ENCODE results near the gene ZNF655. TPM values are rescaled to one million over a fixed set of nuclear protein-coding genes. Genes with fewer than 3 reads are reported as not detected.

Gene ZNF655
- total RNA-seq, 2 experiments from 2014 or later = 133 to 134 TPM

GRCh38 chr7:99599836-99600235, 41.4 kb downstream of the ZNF655 start:
- no peaks in the 10 kb centered on the region for H3K9me3 Mint-ChIP-seq
- no peak for ATAC-seq (ENCODE audit: low read depth)
- H3K4me3 Mint-ChIP-seq = no peak overlapping the region
- peaks cover 5% of the 10 kb centered on the region for H3K4me1 Mint-ChIP-seq
- H3K27ac Mint-ChIP-seq = no peak overlapping the region
- POLR2A ChIA-PET = no interaction called here
- H3K36me3 Mint-ChIP-seq = no peaks in the 10 kb centered on the region
- DNase-seq = no peak
- H3K27me3 Mint-ChIP-seq = no peaks in the 10 kb centered on the region

- Mint-ChIP-seq H3K4me1 (peaks cover 5% of the 10 kb centered on the region), H3K4me3 (no peak overlapping the region), H3K36me3 (no peaks in the 10 kb centered on the region), H3K27ac (no peak overlapping the region), H3K27me3 (no peaks in the 10 kb centered on the region), H3K9me3 (no peaks in the 10 kb centered on the region)
- ATAC-seq (ENCODE audit: low read depth) (no peak), DNase-seq (no peak)
- POLR2A ChIA-PET = interaction anchor here (0.6 to 1.5 kb wide), 3 partner anchors 10 to 96 kb away, joined by 3 to 4 read pairs (median 3); partner anchors contain the start of gene ZSCAN25
These were observed 43.3 kb downstream of the ZNF655 start for GRCh38 chr7:99601656-99602310.

- Mint-ChIP-seq H3K27ac (no peak overlapping the region), H3K9me3 (no peaks in the 10 kb centered on the region), H3K4me1 (peaks cover 5% of the 10 kb centered on the region), H3K36me3 (no peaks in the 10 kb centered on the region), H3K4me3 (no peak overlapping the region), H3K27me3 (peaks cover 2% of the 10 kb centered on the region)
- no peak for ATAC-seq (ENCODE audit: low read depth)
- POLR2A ChIA-PET = interaction anchor here (0.6 kb wide), 1 partner anchor 27 kb away, joined by 3 read pairs; no protein-coding TSS in a partner anchor
- DNase-seq = no peak
These were observed 47.1 kb downstream of the ZNF655 start for GRCh38 chr7:99605527-99605926.

GRCh38 chr7:99606531-99606930, 48.1 kb downstream of the ZNF655 start:
- ATAC-seq (ENCODE audit: low read depth) (no peak), DNase-seq (no peak)
- Mint-ChIP-seq H3K27ac (no peak overlapping the region), H3K4me3 (no peak overlapping the region), H3K36me3 (no peaks in the 10 kb centered on the region), H3K9me3 (no peaks in the 10 kb centered on the region), H3K4me1 (peaks cover 5% of the 10 kb centered on the region), H3K27me3 (peaks cover 2% of the 10 kb centered on the region)
- POLR2A ChIA-PET = no interaction called here

GRCh38 chr7:99607548-99607947, 49.1 kb downstream of the ZNF655 start:
- DNase-seq (no peak), ATAC-seq (ENCODE audit: low read depth) (no peak)
- H3K9me3 Mint-ChIP-seq = no peaks in the 10 kb centered on the region
- no peak overlapping the region for H3K27ac Mint-ChIP-seq
- H3K36me3 Mint-ChIP-seq = no peaks in the 10 kb centered on the region
- POLR2A ChIA-PET = interaction anchor here (0.6 kb wide), 1 partner anchor 119 kb away, joined by 4 read pairs; no protein-coding TSS in a partner anchor
- no peak overlapping the region for H3K4me3 Mint-ChIP-seq
- H3K27me3 Mint-ChIP-seq = peaks cover 2% of the 10 kb centered on the region
- H3K4me1 Mint-ChIP-seq = peaks cover 5% of the 10 kb centered on the region

GRCh38 chr7:99614495-99614894, 56.1 kb downstream of the ZNF655 start:
- Mint-ChIP-seq H3K4me3 (no peak overlapping the region), H3K9me3 (no peaks in the 10 kb centered on the region), H3K27me3 (no peaks in the 10 kb centered on the region), H3K27ac (peak overlapping the region; percentile 18), H3K4me1 (peaks cover 34% of the 10 kb centered on the region), H3K36me3 (peaks cover 18% of the 10 kb centered on the region)
- ATAC-seq (ENCODE audit: low read depth) (no peak), DNase-seq (peak; percentile 4)
- POLR2A ChIA-PET = interaction anchor here (0.8 to 1.7 kb wide), 3 partner anchors 10 to 206 kb away, joined by 3 to 7 read pairs (median 4); partner anchors contain the start of genes BUD31, PDAP1 and ZNF655

GRCh38 chr7:99615989-99616358, 57.5 kb downstream of the ZNF655 start:
- Mint-ChIP-seq H3K36me3 (peaks cover 26% of the 10 kb centered on the region), H3K9me3 (no peaks in the 10 kb centered on the region), H3K4me1 (peaks cover 34% of the 10 kb centered on the region), H3K27ac (peak overlapping the region; percentile 97), H3K27me3 (no peaks in the 10 kb centered on the region), H3K4me3 (peak overlapping the region; percentile 93)
- POLR2A ChIA-PET = interaction anchor here (0.6 to 2.8 kb wide), 8 partner anchors 8 to 467 kb away, joined by 3 to 32 read pairs (median 8); partner anchors contain the start of genes TRIM4, ZKSCAN5, ZNF394 and ZNF655
- DNase-seq (no peak), ATAC-seq (ENCODE audit: low read depth) (no peak)

GRCh38 chr7:99616359-99617191, 58.1 kb downstream of the ZNF655 start, which contains the start of gene ZSCAN25:
Gene ZSCAN25 (plus strand): TSS chr7:99616946. CDS start chr7:99619607, 2,661 bp downstream.
- Mint-ChIP-seq H3K9me3 (no peaks in the 10 kb centered on the region), H3K36me3 (peaks cover 32% of the 10 kb centered on the region), H3K27ac (peak within 1 kb of the TSS; percentile 97), H3K4me3 (peak within 1 kb of the TSS; percentile 93), H3K4me1 (peaks cover 39% of the 10 kb centered on the region), H3K27me3 (no peaks in the 10 kb centered on the region)
- DNase-seq (peak; percentile 84), ATAC-seq (ENCODE audit: low read depth) (peak; percentile 93)
- POLR2A ChIA-PET = interaction anchor here (0.6 to 2.8 kb wide), 14 partner anchors 8 to 466 kb away, joined by 3 to 32 read pairs (median 4); partner anchors contain the start of genes BUD31, FAM200A, PDAP1 and TRIM4

GRCh38 chr7:99617192-99617781, 58.8 kb downstream of the ZNF655 start:
- no peaks in the 10 kb centered on the region for H3K9me3 Mint-ChIP-seq
- H3K27me3 Mint-ChIP-seq = no peaks in the 10 kb centered on the region
- no peak for DNase-seq
- ATAC-seq (ENCODE audit: low read depth) = no peak
- peaks cover 35% of the 10 kb centered on the region for H3K36me3 Mint-ChIP-seq
- peak overlapping the region; percentile 93 for H3K4me3 Mint-ChIP-seq
- POLR2A ChIA-PET = interaction anchor here (0.8 to 2.8 kb wide), 11 partner anchors 16 to 302 kb away, joined by 3 to 32 read pairs (median 4); partner anchors contain the start of genes BUD31, FAM200A, PDAP1 and TRIM4
- H3K27ac Mint-ChIP-seq = peak overlapping the region; percentile 97
- H3K4me1 Mint-ChIP-seq = peaks cover 43% of the 10 kb centered on the region

GRCh38 chr7:99618726-99619125, 60.3 kb downstream of the ZNF655 start:
- no peaks in the 10 kb centered on the region for H3K27me3 Mint-ChIP-seq
- peak overlapping the region; percentile 93 for H3K4me3 Mint-ChIP-seq
- POLR2A ChIA-PET = no interaction called here
- H3K9me3 Mint-ChIP-seq = no peaks in the 10 kb centered on the region
- H3K36me3 Mint-ChIP-seq = peaks cover 44% of the 10 kb centered on the region
- H3K4me1 Mint-ChIP-seq = peaks cover 58% of the 10 kb centered on the region
- ATAC-seq (ENCODE audit: low read depth) (no peak), DNase-seq (no peak)
- H3K27ac Mint-ChIP-seq = peak overlapping the region; percentile 97

- no peaks in the 10 kb centered on the region for H3K27me3 Mint-ChIP-seq
- DNase-seq (no peak), ATAC-seq (ENCODE audit: low read depth) (no peak)
- H3K27ac Mint-ChIP-seq = no peak overlapping the region
- peaks cover 52% of the 10 kb centered on the region for H3K36me3 Mint-ChIP-seq
- POLR2A ChIA-PET = no interaction called here
- H3K4me3 Mint-ChIP-seq = no peak overlapping the region
- no peaks in the 10 kb centered on the region for H3K9me3 Mint-ChIP-seq
- peaks cover 65% of the 10 kb centered on the region for H3K4me1 Mint-ChIP-seq
These were observed 61.2 kb downstream of the ZNF655 start for GRCh38 chr7:99619571-99620130.

GRCh38 chr7:99621271-99621670, 62.8 kb downstream of the ZNF655 start:
- Mint-ChIP-seq H3K36me3 (peaks cover 66% of the 10 kb centered on the region), H3K4me3 (no peak overlapping the region), H3K4me1 (peaks cover 66% of the 10 kb centered on the region), H3K27me3 (no peaks in the 10 kb centered on the region), H3K9me3 (no peaks in the 10 kb centered on the region), H3K27ac (peak overlapping the region; percentile 56)
- POLR2A ChIA-PET = interaction anchor here (1.1 kb wide), 1 partner anchor 63 kb away, joined by 3 read pairs; the partner anchor contains the start of gene ZNF655
- DNase-seq (no peak), ATAC-seq (ENCODE audit: low read depth) (no peak)

Measured in activated naive CD8-positive, alpha-beta T cell treated with anti-CD3 and anti-CD28 coated beads, Interleukin-2, amount 10 ng/mL, durations not matched to agents 7 days and 5 days (primary cell).